ENCODE measurements around the gene RNF11. TPM values are rescaled to one million over a fixed set of nuclear protein-coding genes. Genes with fewer than 3 reads are reported as not detected.
A peak's percentile ranks its signal among the peaks of the same experiment; 100 is the strongest.

RNF11 gene
- total and polyA plus RNA-seq, 2 of the 8 experiments (the other 6 are each of a cell fraction or from before 2014, with no cell fraction given), result 49.6 to 54.2 TPM

DNA sequence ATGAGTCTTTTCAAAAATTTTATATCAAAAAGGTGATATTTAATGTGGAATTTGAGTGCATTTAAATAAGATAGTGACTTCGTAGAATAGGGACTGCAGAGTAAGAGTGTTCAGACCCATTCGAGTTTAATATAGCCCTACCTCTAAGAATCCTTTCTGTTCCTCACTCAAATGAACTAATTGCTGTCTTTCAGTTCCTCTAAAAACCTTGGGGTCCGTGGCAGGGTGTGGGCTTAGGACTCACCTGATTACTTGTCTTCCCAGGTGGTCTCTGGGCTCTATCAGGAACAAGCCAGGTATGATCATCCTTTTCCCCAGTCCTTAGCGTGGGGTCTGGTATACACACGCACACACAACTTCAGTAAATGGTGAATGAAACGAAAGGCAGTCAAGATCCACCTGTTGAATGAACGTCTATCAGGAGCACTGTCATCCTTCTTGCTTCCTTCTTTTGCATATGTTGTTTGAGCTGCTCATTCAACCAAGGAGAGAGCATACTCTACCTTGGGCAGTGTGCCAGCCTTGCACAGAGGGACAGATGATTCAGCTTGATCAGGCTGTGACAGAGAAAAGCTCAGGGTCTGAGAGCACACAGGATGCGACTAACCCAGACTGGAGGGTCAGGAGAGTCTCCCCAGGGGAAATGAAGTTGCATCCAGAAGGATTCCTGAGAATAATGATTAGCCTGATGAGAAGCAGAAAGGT lies 1.2 kb upstream of the RNF11 start:
- FAIRE-seq (no peak), DNase-seq (ENCODE audit: low read depth in 1 of 2, low spot score in 2 of 2) (peak in 1 of 2 experiments; percentile 36)
- H3K56ac ChIP-seq (replicated peaks; ENCODE audit: insufficient read length, low read depth, low read length), result no peak overlapping the region
- peak overlapping the region in 1 of 2 experiments; percentile 77; a peak in 1 of 4 replicates for H3K4me2 ChIP-seq (ENCODE audit: insufficient read depth in 1 of 2, low read depth in 2 of 2, low read length in 2 of 2)
- CTCF ChIA-PET (ENCODE audit: partially characterized antibody), result interaction anchor here (0.9 to 1.4 kb wide), 2 partner anchors 20 to 46 kb away, joined by 3 to 4 read pairs; no protein-coding TSS in a partner anchor
- H4K5ac ChIP-seq (ENCODE audit: insufficient read length, low read depth, low read length), result peak overlapping the region; percentile 15
- H2AFZ ChIP-seq (ENCODE audit: low read length), result peak overlapping the region; percentile 99
- H3K27me3 ChIP-seq (replicated peaks in 1 of 4; ENCODE audit: control insufficient read depth in 3 of 4, extremely low read depth in 1 of 4, insufficient read depth in 3 of 4, low read length in 3 of 4), result no peaks in the 10 kb centered on the region; a peak in 1 of 7 replicates
- H4K8ac ChIP-seq (ENCODE audit: extremely low read depth, insufficient read depth, low read length), result no peak overlapping the region
- H2BK15ac ChIP-seq (ENCODE audit: low read length), result no peak overlapping the region
- H3K23me2 ChIP-seq (ENCODE audit: low read depth, low read length), result peaks cover 5% of the 10 kb centered on the region; the same call in 1 of the 2 replicates
- no peak overlapping the region for H3K9ac ChIP-seq (replicated peaks in 1 of 4; ENCODE audit: extremely low read depth in 1 of 4, low read depth in 3 of 4, low read length in 3 of 4)
- H3K27ac ChIP-seq (ENCODE audit: low read depth, low read length), result no peak overlapping the region
- TF ChIP-seq SUZ12 (IDR thresholded peaks at IDR 0.05; ENCODE audit: low read length) (0 out of 2 replicates have a peak, but pooled peaks have one; percentile 1), RBBP5 (IDR thresholded peaks at IDR 0.05; ENCODE audit: borderline replicate concordance, low read depth, low read length) (no peak)
- H3K79me2 ChIP-seq (ENCODE audit: control insufficient read depth in 1 of 2, insufficient read depth in 2 of 2, low read length in 2 of 2), result peaks cover 7 to 34% of the 10 kb centered on the region in 2 experiments; a peak in 3 of 4 replicates
- no peak overlapping the region; the same call in 1 of the 2 replicates for H2BK12ac ChIP-seq (ENCODE audit: low read depth, low read length)
- H2BK5ac ChIP-seq (ENCODE audit: low read depth, low read length), result no peak overlapping the region
- no peak overlapping the region for H2AK5ac ChIP-seq (ENCODE audit: low read depth, low read length)
- H3K23ac ChIP-seq (ENCODE audit: insufficient read length), result no peak overlapping the region
- peaks cover 2% of the 10 kb centered on the region for H3K79me1 ChIP-seq (ENCODE audit: low read depth, low read length)
- POLR2A ChIA-PET (ENCODE audit: partially characterized antibody), result interaction anchor here (1.0 to 2.0 kb wide), 2 partner anchors 30 to 62 kb away, joined by 3 to 5 read pairs; no protein-coding TSS in a partner anchor
- no peak overlapping the region for H4K91ac ChIP-seq (replicated peaks; ENCODE audit: insufficient read length, low read length)
- WGBS, 2 experiments (ENCODE audit: extremely low coverage in 1 of 2, insufficient coverage in 1 of 2, insufficient read length in 1 of 2, insufficient replicate concordance in 2 of 2, low coverage in 1 of 2, low lambda C conversion rate in 2 of 2, missing lambda C conversion rate in 1 of 2), result 89% methylated on average over 8 of the region's 8 CpGs; no CpG with 5 or more reads in 1 of the 2 experiments
- H3K9me3 ChIP-seq (ENCODE audit: insufficient read depth in 2 of 2, low read depth in 1 of 2, low read length in 1 of 2), result no peaks in the 10 kb centered on the region
- peaks cover 3 to 7% of the 10 kb centered on the region in 2 experiments for H4K20me1 ChIP-seq (replicated peaks in 1 of 2; ENCODE audit: control insufficient read depth in 1 of 2, insufficient read depth in 2 of 2, low read length in 2 of 2)
- no peak overlapping the region for H3K18ac ChIP-seq (ENCODE audit: extremely low read depth, low read length)
- H3K4ac ChIP-seq (replicated peaks; ENCODE audit: insufficient read length, low read depth, low read length), result no peak overlapping the region
- H3K4me1 ChIP-seq (replicated peaks in 1 of 4; ENCODE audit: control insufficient read depth in 3 of 4, insufficient read depth in 4 of 4, low read length in 3 of 4), result peaks cover 0 to 7% (median 3%) of the 10 kb centered on the region in 4 experiments; a peak in 6 of 7 replicates
- H2BK20ac ChIP-seq (ENCODE audit: low read length), result no peak overlapping the region
- no peak overlapping the region for H3K14ac ChIP-seq (ENCODE audit: insufficient read length)
- H3K36me3 ChIP-seq (ENCODE audit: control insufficient read depth in 2 of 4, insufficient read depth in 4 of 4, low read length in 3 of 4), result no peaks in the 10 kb centered on the region; a peak in 1 of 8 replicates
- no peak overlapping the region; a peak in 1 of 8 replicates for H3K4me3 ChIP-seq (ENCODE audit: extremely low read depth in 1 of 4, insufficient read depth in 2 of 4, low read depth in 3 of 4, low read length in 4 of 4)
- no peak overlapping the region for H2BK120ac ChIP-seq (replicated peaks; ENCODE audit: low read depth, low read length)
